H1 (cell line): Measurements from ENCODE around the gene VAT1L. TPM values are rescaled to one million over a fixed set of nuclear protein-coding genes. Genes with fewer than 3 reads are reported as not detected.

Experiments used
- EGR1 ChIP-seq: IDR thresholded peaks from 2 replicates; pipeline ENCODE4 v1.6.1; 2011; ENCODE audit warnings: low read depth, low read length, borderline replicate concordance
- EZH2 ChIP-seq: fragments of 200-600 bp; sonication (generic); IDR thresholded peaks from 2 replicates; pipeline ENCODE4 v1.7.1; 2012; ENCODE audit warnings: low read depth, mild to moderate bottlenecking, moderate library complexity, low read length, inconsistent platforms; ENCODE audit not compliant: severe bottlenecking
- KDM1A ChIP-seq: fragments of 200-600, 300-600 bp; sonication (generic); IDR thresholded peaks from 2 replicates; pipeline ENCODE4 v1.7.1; 2016; ENCODE audit warnings: mild to moderate bottlenecking, low read length, borderline replicate concordance
- PHF8 ChIP-seq: fragments of 200-600 bp; sonication (generic); conservative IDR thresholded peaks from 2 replicates; pipeline ENCODE4 v1.7.1; 2012; ENCODE audit warnings: low read depth, mild to moderate bottlenecking, inconsistent platforms, low read length, moderate library complexity
- SIN3A ChIP-seq, 2 experiments: IDR thresholded peaks in 1 of 2; conservative IDR thresholded peaks in 1 of 2; 2 replicates each; pipeline ENCODE4 v1.6.1; 2011 to 2012; ENCODE audit warnings: low read length in 2 of 2, improper control_type of control experiment in 1 of 2, low read depth in 1 of 2, mild to moderate bottlenecking in 1 of 2
- polyA plus RNA-seq, 7 experiments: library from polyadenylated mRNA; depleted of rRNA in 3 of 7; stranded (reverse) in 5 of 7; unstranded in 2 of 7; fragments of >200 nt in 5 of 7; fragments of 200-250 nt in 2 of 7; gene quantifications; 1 replicate in 5 of 7; 2 replicates in 1 of 7; 4 replicates in 1 of 7; pipeline versions ENCODE4 v1.2.1 to v1.2.3, GENCODE V29; 2011 to 2013; ENCODE audit warnings: missing spikeins in 2 of 7, mixed read lengths in 2 of 7
- total RNA-seq: library from RNA; stranded (reverse); fragmentation: NEBNext Ultra II Directional; extraction: Animal tissue kit (Norgen Biotek cat#: 25700); gene quantifications from 2 replicates; pipeline ENCODE4 v1.2.1, GENCODE V29; 2021
- TF ChIP-seq, protein P1 (sequence below): IDR thresholded peaks from 2 replicates; pipeline ENCODE4 v1.6.1; 2011; ENCODE audit warnings: low read depth, mild to moderate bottlenecking, low read length; ENCODE audit not compliant: insufficient read depth

Gene VAT1L
- total and polyA plus RNA-seq, 2 of the 8 experiments (the other 6 are each of a cell fraction or from before 2014, with no cell fraction given): 46.3 to 48.2 TPM

DNA sequence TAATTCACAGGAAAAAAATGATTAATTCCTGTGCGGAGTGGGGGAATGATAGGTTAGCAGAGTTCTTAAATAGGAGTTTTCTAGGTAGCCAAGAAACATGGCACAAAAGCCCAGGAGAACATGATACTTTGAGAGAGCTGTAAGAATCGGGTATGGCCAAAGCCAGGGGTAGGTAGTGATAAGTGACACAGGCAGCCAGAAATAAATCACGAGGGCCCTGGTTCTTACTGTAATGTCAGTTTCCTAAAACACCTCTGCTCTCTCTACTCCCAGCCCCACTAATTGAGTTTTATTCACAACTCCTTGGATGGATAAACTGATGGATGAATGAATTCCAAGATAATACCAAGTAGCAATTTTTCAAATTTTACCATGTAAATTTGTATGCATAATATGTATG, 54.1 kb downstream of the VAT1L start (continued):
- TF ChIP-seq, protein P1, sequence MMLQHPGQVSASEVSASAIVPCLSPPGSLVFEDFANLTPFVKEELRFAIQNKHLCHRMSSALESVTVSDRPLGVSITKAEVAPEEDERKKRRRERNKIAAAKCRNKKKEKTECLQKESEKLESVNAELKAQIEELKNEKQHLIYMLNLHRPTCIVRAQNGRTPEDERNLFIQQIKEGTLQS: no peak
- TF ChIP-seq PHF8: no peak
- no peak for TF ChIP-seq SIN3A (conservative IDR thresholded peaks at IDR 0.05 in 1 of 2, IDR thresholded peaks at IDR 0.05 in 1 of 2; ENCODE audit: low read depth in 1 of 2, low read length in 2 of 2)
- no peak for TF ChIP-seq EZH2
- no peak for TF ChIP-seq KDM1A
- TF ChIP-seq EGR1: no peak
